MV-4-11 (cell line): ENCODE results near the gene ALDOC.

Experiments
- DNase-seq: peaks from one replicate; lab custom pipeline; 2025; lab: John Stamatoyannopoulos, UW

ALDOC gene

GRCh38 chr17:28552176-28552999 is 24.3 kb downstream of the ALDOC start, which contains the start of gene UNC119:
Gene UNC119 (minus strand): TSS chr17:28552624. CDS start chr17:28552557, 67 bp downstream.
- DNase-seq = peak; percentile 63

- DNase-seq = no peak
Measured at GRCh38 chr17:28551421-28552175, 25.1 kb downstream of the ALDOC start.

- DNase-seq = no peak
Measured at GRCh38 chr17:28550858-28551257, 25.8 kb downstream of the ALDOC start.

- DNase-seq = peak; percentile 75
Measured at GRCh38 chr17:28549236-28550132, 27.2 kb downstream of the ALDOC start.

- no peak for DNase-seq
Measured at GRCh38 chr17:28548417-28549130, 28.1 kb downstream of the ALDOC start.

- peak; percentile 90 for DNase-seq
Measured at GRCh38 chr17:28547623-28548416, 28.9 kb downstream of the ALDOC start.

GRCh38 chr17:28547096-28547622 is 29.5 kb downstream of the ALDOC start:
- DNase-seq = no peak

- no peak for DNase-seq
Measured at GRCh38 chr17:28545787-28546415, 30.8 kb downstream of the ALDOC start.

- DNase-seq = no peak
Measured at GRCh38 chr17:28545141-28545503, 31.6 kb downstream of the ALDOC start.

GRCh38 chr17:28544402-28545140 is 32.1 kb downstream of the ALDOC start:
- no peak for DNase-seq

- no peak for DNase-seq
Measured at GRCh38 chr17:28541439-28541838, 35.3 kb downstream of the ALDOC start.

- DNase-seq = no peak
Measured at GRCh38 chr17:28540231-28540630, 36.5 kb downstream of the ALDOC start.

- no peak for DNase-seq
Measured at GRCh38 chr17:28538296-28538895, 38.3 kb downstream of the ALDOC start.

- no peak for DNase-seq
Measured at GRCh38 chr17:28537219-28537610, 39.5 kb downstream of the ALDOC start.

GRCh38 chr17:28536532-28537218 is 40.0 kb downstream of the ALDOC start:
- no peak for DNase-seq

- no peak for DNase-seq
Measured at GRCh38 chr17:28534740-28535375, 41.8 kb downstream of the ALDOC start.

- no peak for DNase-seq
Measured at GRCh38 chr17:28533091-28533807, 43.4 kb downstream of the ALDOC start.
